Astrocyte (in vitro differentiated cells and primary cell): ENCODE measurements around the gene SDHB. TPM values are rescaled to one million over a fixed set of nuclear protein-coding genes. Genes with fewer than 3 reads are reported as not detected.

ENCODE experiments used
- DNase-seq: peaks from one replicate; pipeline ENCODE4 v3.0.0-alpha.2; 2010; ENCODE audit warnings: low read depth
- FAIRE-seq: peaks from 2 replicates; lab custom pipeline; 2011; peaks lifted over from hg19 to GRCh38; lab: Jason Lieb, UNC
- H2AFZ ChIP-seq: 2 replicates; pipeline ENCODE4 v1.6.0; 2012; ENCODE audit warnings: low read depth, low read length, inconsistent platforms
- H3K27ac ChIP-seq: 2 replicates; pipeline ENCODE4 v1.5.1; 2011; ENCODE audit warnings: low read depth, low read length, inconsistent platforms
- H3K27me3 ChIP-seq: 2 replicates; pipeline ENCODE4 v1.6.0; 2011; ENCODE audit warnings: low read length, inconsistent platforms; ENCODE audit not compliant: insufficient read depth
- H3K36me3 ChIP-seq: 2 replicates; pipeline ENCODE4 v1.5.1; 2011; ENCODE audit warnings: low read length, inconsistent platforms; ENCODE audit not compliant: insufficient read depth
- H3K4me1 ChIP-seq: 2 replicates; pipeline ENCODE4 v1.5.1; 2011; ENCODE audit warnings: low read length, inconsistent platforms; ENCODE audit not compliant: insufficient read depth
- H3K4me2 ChIP-seq: 2 replicates; pipeline ENCODE4 v1.6.0; 2012; ENCODE audit warnings: low read length, inconsistent platforms
- H3K4me3 ChIP-seq: 2 replicates; pipeline ENCODE4 v1.5.1; 2011; ENCODE audit warnings: low read depth, mild to moderate bottlenecking, low read length, inconsistent platforms; ENCODE audit not compliant: insufficient read depth
- H3K79me2 ChIP-seq: 2 replicates; pipeline ENCODE4 v1.6.0; 2012; ENCODE audit warnings: mild to moderate bottlenecking, low read length, inconsistent platforms; ENCODE audit not compliant: insufficient read depth
- H3K9ac ChIP-seq: 2 replicates; pipeline ENCODE4 v1.6.0; 2012; ENCODE audit warnings: mild to moderate bottlenecking, low read length, inconsistent platforms
- H3K9me3 ChIP-seq: 2 replicates; pipeline ENCODE4 v1.5.1; 2012; ENCODE audit warnings: low read depth, mild to moderate bottlenecking, low read length, inconsistent platforms; ENCODE audit not compliant: insufficient read depth
- H4K20me1 ChIP-seq: 2 replicates; pipeline ENCODE4 v1.6.0; 2012; ENCODE audit warnings: low read length, inconsistent platforms; ENCODE audit not compliant: insufficient read depth
- H3K27ac Mint-ChIP-seq: one replicate; pipeline ENCODE4 v1.8.0; 2021; ENCODE audit warnings: mild to moderate bottlenecking, mixed read lengths; ENCODE audit not compliant: unreplicated experiment
- H3K27me3 Mint-ChIP-seq: one replicate; pipeline ENCODE4 v1.8.0; 2021; ENCODE audit warnings: low read depth, mixed read lengths; ENCODE audit not compliant: unreplicated experiment
- H3K36me3 Mint-ChIP-seq: one replicate; pipeline ENCODE4 v1.8.0; 2021; ENCODE audit warnings: low read depth, mixed read lengths; ENCODE audit not compliant: unreplicated experiment
- H3K4me1 Mint-ChIP-seq: one replicate; pipeline ENCODE4 v1.8.0; 2021; ENCODE audit warnings: low read depth, mixed read lengths; ENCODE audit not compliant: unreplicated experiment
- H3K4me3 Mint-ChIP-seq: one replicate; pipeline ENCODE4 v1.8.0; 2021; ENCODE audit warnings: mild to moderate bottlenecking, moderate library complexity, mixed read lengths; ENCODE audit not compliant: unreplicated experiment
- H3K9me3 Mint-ChIP-seq: one replicate; pipeline ENCODE4 v1.8.0; 2021; ENCODE audit warnings: mild to moderate bottlenecking, mixed read lengths; ENCODE audit not compliant: unreplicated experiment
- EZH2 ChIP-seq: IDR thresholded peaks from 2 replicates; pipeline ENCODE4 v1.6.1; 2012; ENCODE audit warnings: mild to moderate bottlenecking, low read length, inconsistent platforms; ENCODE audit not compliant: insufficient read depth
- total RNA-seq: library from RNA; stranded (reverse); gene quantifications from 2 replicates; pipeline ENCODE4 v1.2.1, GENCODE V29; 2021
- TF ChIP-seq, protein P1 (sequence below): IDR thresholded peaks from 2 replicates; pipeline ENCODE4 v1.5.1; 2011; ENCODE audit warnings: low read depth, mild to moderate bottlenecking, inconsistent platforms, low read length, moderate library complexity; ENCODE audit not compliant: insufficient read depth

SDHB gene
- total RNA-seq, 1 donor from 2014 or later = 84.9 TPM

DNA sequence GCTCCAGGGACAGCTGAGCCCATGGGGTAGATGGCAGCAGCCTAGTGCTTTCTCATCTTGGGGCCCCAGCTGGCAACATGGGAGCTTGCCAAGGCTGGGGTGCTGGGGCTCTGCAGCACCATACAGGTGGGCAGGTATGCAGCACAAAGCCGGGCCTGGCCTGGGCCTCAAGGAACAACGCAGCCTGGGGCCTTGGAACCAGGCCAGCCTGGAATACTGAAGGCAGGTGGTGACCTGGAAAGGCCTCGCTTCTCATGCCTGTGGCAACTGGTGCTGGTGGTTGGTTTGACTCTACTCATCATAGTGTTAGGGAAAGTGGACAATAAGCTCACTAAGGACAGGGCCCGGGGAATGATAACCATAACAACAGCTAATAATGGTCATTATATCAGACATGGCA is 27.0 kb upstream of the SDHB start:
- no peak overlapping the region for H3K9ac ChIP-seq
- no peak overlapping the region for H2AFZ ChIP-seq
- H3K4me2 ChIP-seq = no peak overlapping the region
- H3K27ac ChIP-seq = no peak overlapping the region
- DNase-seq (no peak), FAIRE-seq (no peak)
- H4K20me1 ChIP-seq = no peaks in the 10 kb centered on the region
- no peak overlapping the region for H3K27ac Mint-ChIP-seq
- H3K36me3 ChIP-seq = no peaks in the 10 kb centered on the region
- TF ChIP-seq, protein P1, sequence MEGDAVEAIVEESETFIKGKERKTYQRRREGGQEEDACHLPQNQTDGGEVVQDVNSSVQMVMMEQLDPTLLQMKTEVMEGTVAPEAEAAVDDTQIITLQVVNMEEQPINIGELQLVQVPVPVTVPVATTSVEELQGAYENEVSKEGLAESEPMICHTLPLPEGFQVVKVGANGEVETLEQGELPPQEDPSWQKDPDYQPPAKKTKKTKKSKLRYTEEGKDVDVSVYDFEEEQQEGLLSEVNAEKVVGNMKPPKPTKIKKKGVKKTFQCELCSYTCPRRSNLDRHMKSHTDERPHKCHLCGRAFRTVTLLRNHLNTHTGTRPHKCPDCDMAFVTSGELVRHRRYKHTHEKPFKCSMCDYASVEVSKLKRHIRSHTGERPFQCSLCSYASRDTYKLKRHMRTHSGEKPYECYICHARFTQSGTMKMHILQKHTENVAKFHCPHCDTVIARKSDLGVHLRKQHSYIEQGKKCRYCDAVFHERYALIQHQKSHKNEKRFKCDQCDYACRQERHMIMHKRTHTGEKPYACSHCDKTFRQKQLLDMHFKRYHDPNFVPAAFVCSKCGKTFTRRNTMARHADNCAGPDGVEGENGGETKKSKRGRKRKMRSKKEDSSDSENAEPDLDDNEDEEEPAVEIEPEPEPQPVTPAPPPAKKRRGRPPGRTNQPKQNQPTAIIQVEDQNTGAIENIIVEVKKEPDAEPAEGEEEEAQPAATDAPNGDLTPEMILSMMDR = no peak
- TF ChIP-seq EZH2 = no peak
- no peaks in the 10 kb centered on the region for H3K4me1 ChIP-seq
- no peak overlapping the region for H3K4me3 ChIP-seq
- peaks cover 20% of the 10 kb centered on the region for H3K27me3 Mint-ChIP-seq
- H3K4me3 Mint-ChIP-seq = no peak overlapping the region
- no peaks in the 10 kb centered on the region for H3K9me3 Mint-ChIP-seq
- no peaks in the 10 kb centered on the region for H3K27me3 ChIP-seq
- H3K4me1 Mint-ChIP-seq = no peaks in the 10 kb centered on the region
- H3K36me3 Mint-ChIP-seq = no peaks in the 10 kb centered on the region
- no peaks in the 10 kb centered on the region for H3K79me2 ChIP-seq
- H3K9me3 ChIP-seq = no peaks in the 10 kb centered on the region

DNA sequence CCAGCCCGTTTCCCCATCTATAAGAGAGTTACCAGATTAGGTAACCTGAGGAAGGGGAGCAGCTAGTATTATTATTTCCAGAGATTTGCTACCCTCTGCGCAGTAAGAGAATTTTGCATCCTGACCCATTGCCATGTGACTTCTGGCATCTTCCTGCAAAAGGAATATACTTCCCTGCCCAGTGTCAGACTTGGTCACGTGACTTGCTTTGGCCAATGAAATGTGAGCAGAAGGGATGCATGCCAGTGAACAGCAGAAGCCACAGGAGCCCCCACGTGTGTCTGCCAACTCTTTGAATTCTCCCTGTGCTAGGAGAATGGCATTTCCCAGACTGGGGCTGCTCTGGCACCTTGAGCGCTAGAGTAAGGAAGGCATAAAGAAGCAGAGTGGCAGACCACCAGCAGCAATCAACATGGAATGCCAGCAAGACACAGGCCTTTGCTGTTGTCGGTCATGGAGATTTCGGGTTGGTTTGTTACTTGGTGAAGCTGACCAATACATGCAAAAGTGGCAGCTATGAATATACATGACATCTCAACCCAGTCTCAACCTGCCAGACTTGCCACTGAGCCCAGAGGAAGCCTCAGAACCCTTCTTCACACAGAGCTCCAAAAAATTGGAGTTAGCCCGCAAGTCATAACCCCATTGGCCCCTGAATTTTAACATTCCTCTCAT is 26.4 kb upstream of the SDHB start:
- Histone ChIP-seq H4K20me1 (no peaks in the 10 kb centered on the region), H3K27me3 (no peaks in the 10 kb centered on the region), H3K4me2 (no peak overlapping the region), H3K4me3 (no peak overlapping the region), H3K4me1 (no peaks in the 10 kb centered on the region), H3K79me2 (no peaks in the 10 kb centered on the region), H2AFZ (no peak overlapping the region), H3K27ac (no peak overlapping the region), H3K9me3 (no peaks in the 10 kb centered on the region), H3K36me3 (no peaks in the 10 kb centered on the region), H3K9ac (no peak overlapping the region)
- H3K9me3 Mint-ChIP-seq = no peaks in the 10 kb centered on the region
- no peak for FAIRE-seq
- peaks cover 20% of the 10 kb centered on the region for H3K27me3 Mint-ChIP-seq
- H3K27ac Mint-ChIP-seq = no peak overlapping the region
- no peaks in the 10 kb centered on the region for H3K36me3 Mint-ChIP-seq
- no peak for TF ChIP-seq EZH2
- TF ChIP-seq, protein P1 = no peak
- H3K4me3 Mint-ChIP-seq = no peak overlapping the region
- no peaks in the 10 kb centered on the region for H3K4me1 Mint-ChIP-seq
- DNase-seq = no peak
